K562 (cell line): ENCODE data around the gene MDP1. TPM values are rescaled to one million over a fixed set of nuclear protein-coding genes. Genes with fewer than 3 reads are reported as not detected.

ENCODE experiments used
- ATAC-seq: fragments of 200-7000 bp; cut with Tn5 transposase; 3 replicates; pipeline ENCODE4 v1.9.1; 2020; ENCODE audit warnings: moderate library complexity
- BruUV-seq: library from RNA; stranded (reverse); fragments of 400-500 nt; replicated peaks from 2 replicates; lab custom pipeline; 2021; lab: Mats Ljungman, UMichigan
- CTCF ChIA-PET: fragments of 300-600 bp; formaldehyde crosslinking; extraction: SDS; loops from one replicate; lab custom pipeline; 2021; ENCODE audit warnings: low intra/inter-chr PET ratio; lab: Yijun Ruan, JAX
- POLR2A ChIA-PET: fragments of 300-600, 350-650 bp; sonication (Branson Sonifier 250); formaldehyde crosslinking; extraction: SDS; loops from one replicate; lab custom pipeline; 2021; ENCODE audit warnings: antibody characterized with exemption, inconsistent platforms; lab: Yijun Ruan, JAX
- DNase-seq, 4 experiments: peaks; one replicate each; pipeline versions ENCODE4 v3.0.0 to v3.0.0-alpha.2; 2011 to 2018; ENCODE audit warnings: low spot score in 3 of 4, mixed read lengths in 3 of 4; ENCODE audit errors: extremely low read depth in 1 of 4
- FAIRE-seq: peaks from 2 replicates; lab custom pipeline; 2011; peaks lifted over from hg19 to GRCh38; lab: Jason Lieb, UNC
- H2AFZ ChIP-seq: 2 replicates; pipeline ENCODE4 v1.6.0; 2011; ENCODE audit warnings: low read depth, low read length, control low read depth, inconsistent platforms
- H3K27ac ChIP-seq: fragments of 200-600 bp; 3 replicates; pipeline ENCODE4 v1.8.0; 2011; ENCODE audit warnings: low read depth, mild to moderate bottlenecking, control low read depth, inconsistent platforms, low read length, moderate library complexity, mixed read lengths; ENCODE audit errors: extremely low read depth
- H3K27me3 ChIP-seq, 2 experiments: fragments of 300-600 bp in 1 of 2; 2 replicates in 1 of 2; 3 replicates in 1 of 2; pipeline versions ENCODE4 v1.6.0 to v1.8.0; 2011; ENCODE audit warnings: inconsistent platforms in 2 of 2, low read length in 2 of 2, mild to moderate bottlenecking in 1 of 2, mixed read lengths in 1 of 2, moderate library complexity in 1 of 2; ENCODE audit not compliant: control insufficient read depth in 2 of 2, insufficient read depth in 2 of 2
- H3K36me3 ChIP-seq: fragments of 300-600 bp; 3 replicates; pipeline ENCODE4 v1.8.0; 2011; ENCODE audit warnings: mild to moderate bottlenecking, low read length, inconsistent platforms; ENCODE audit not compliant: control insufficient read depth, insufficient read depth
- H3K4me1 ChIP-seq, 2 experiments: fragments of 200-600 bp in 1 of 2; replicated peaks in 1 of 2; 2 replicates in 1 of 2; 3 replicates in 1 of 2; pipeline versions ENCODE4 v1.5.1 to v1.8.0; 2011; ENCODE audit warnings: inconsistent platforms in 2 of 2, low read length in 2 of 2, mild to moderate bottlenecking in 1 of 2, mixed read lengths in 1 of 2, moderate library complexity in 1 of 2; ENCODE audit not compliant: control insufficient read depth in 2 of 2, insufficient read depth in 2 of 2
- H3K4me2 ChIP-seq: 2 replicates; pipeline ENCODE4 v1.6.1; 2011; ENCODE audit warnings: low read length, control low read depth, inconsistent platforms, mixed read lengths; ENCODE audit not compliant: insufficient read depth
- H3K4me3 ChIP-seq: fragments of 200-600 bp; sonication (generic), shearing (Covaris generic); 2 replicates; pipeline ENCODE4 v1.5.1; 2016; ENCODE audit warnings: control low read depth, inconsistent platforms
- H3K79me2 ChIP-seq: fragments of 200-600 bp; 3 replicates; pipeline ENCODE4 v1.8.0; 2011; ENCODE audit warnings: low read length, inconsistent platforms; ENCODE audit not compliant: control insufficient read depth, insufficient read depth
- H3K9ac ChIP-seq, 2 experiments: 2 replicates each; pipeline versions ENCODE4 v1.6.0 to v1.6.1; 2011; ENCODE audit warnings: low read depth in 2 of 2, low read length in 2 of 2, control low read depth in 1 of 2, inconsistent platforms in 1 of 2, mild to moderate bottlenecking in 1 of 2, mixed read lengths in 1 of 2; ENCODE audit not compliant: insufficient read depth in 1 of 2
- H3K9me1 ChIP-seq: one replicate; pipeline ENCODE4 v1.6.0; 2011; ENCODE audit warnings: inconsistent platforms, mild to moderate bottlenecking, low read length, moderate library complexity; ENCODE audit not compliant: control insufficient read depth, insufficient read depth
- H3K9me3 ChIP-seq: replicated peaks from 2 replicates; pipeline ENCODE4 v1.5.1; 2011; ENCODE audit warnings: low read depth, low read length, inconsistent platforms; ENCODE audit not compliant: control insufficient read depth, insufficient read depth
- H4K20me1 ChIP-seq: replicated peaks from 2 replicates; pipeline ENCODE4 v1.6.1; 2011; ENCODE audit warnings: low read length, inconsistent platforms, mixed read lengths; ENCODE audit not compliant: control insufficient read depth, insufficient read depth
- DPF2 ChIP-seq: fragments of 450-650 bp; IDR thresholded peaks from 2 replicates; pipeline ENCODE4 v1.6.1; 2016
- ID3 ChIP-seq, 2 experiments: fragments of 250-450 bp in 1 of 2; fragments of 450-650 bp in 1 of 2; sonication (Bioruptor Pico) in 1 of 2; IDR thresholded peaks; 2 replicates each; pipeline versions ENCODE4 v1.6.1 to v1.8.0; 2016 to 2021; ENCODE audit warnings: mild to moderate bottlenecking in 2 of 2, moderate library complexity in 2 of 2, missing compliant biosample characterization in 1 of 2, missing genetic modification characterization in 1 of 2
- KHSRP ChIP-seq: fragments of 450-650 bp; IDR thresholded peaks from 2 replicates; pipeline ENCODE4 v1.6.1; 2017
- NR4A1 ChIP-seq, 2 experiments: fragments of 250-450 bp in 1 of 2; fragments of 450-650 bp in 1 of 2; sonication (Bioruptor Pico) in 1 of 2; IDR thresholded peaks; 2 replicates each; pipeline versions ENCODE4 v1.4.0 to v1.6.1; 2016 to 2020; ENCODE audit warnings: mild to moderate bottlenecking in 2 of 2, missing compliant biosample characterization in 1 of 2, missing genetic modification characterization in 1 of 2, moderate library complexity in 1 of 2
- RBFOX2 ChIP-seq: fragments of 200-400 bp; formaldehyde crosslinking; IDR thresholded peaks from 2 replicates; pipeline ENCODE4 v1.6.1; 2017; ENCODE audit warnings: low read depth, mild to moderate bottlenecking, low read length, moderate library complexity
- SLC30A9 ChIP-seq: fragments of 250-450 bp; sonication (Bioruptor Pico); IDR thresholded peaks from 2 replicates; pipeline ENCODE4 v1.8.0; 2022; ENCODE audit warnings: mild to moderate bottlenecking, moderate library complexity
- TARDBP ChIP-seq: fragments of 450-650 bp; IDR thresholded peaks from 2 replicates; pipeline ENCODE4 v1.6.1; 2016
- USF2 ChIP-seq: sonication (generic); formaldehyde crosslinking; IDR thresholded peaks from 2 replicates; pipeline ENCODE4 v1.5.0; 2020; ENCODE audit warnings: missing genetic modification reagents
- WGBS: fragments of 100-300 bp; shearing (Covaris generic); methylation state at CpG from one replicate; pipeline ENCODE4 v1.1.6; 2016; ENCODE audit warnings: low coverage, mixed read lengths; ENCODE audit not compliant: insufficient coverage; ENCODE audit errors: missing lambda C conversion rate; 5-methylcytosine and 5-hydroxymethylcytosine counted together
- in situ Hi-C: fragments of 300-500 bp; cut with MboI; formaldehyde crosslinking; loops from 4 replicates; pipeline ENCODE4 v1.15.0; 2018; ENCODE audit warnings: inconsistent platforms, mixed read lengths
- intact Hi-C: fragments of 100-400 bp; cut with micrococcal nuclease; formaldehyde crosslinking; loops from 2 replicates; pipeline ENCODE4 v1.14.2; 2022
- polyA plus RNA-seq, 8 experiments: library from polyadenylated mRNA; depleted of rRNA in 4 of 8; stranded (reverse) in 5 of 8; unstranded in 3 of 8; fragments of >200 nt; fragmentation: Nextera tagmentation in 2 of 8; fragmentation: Illumina TruSeq in 1 of 8; extraction: Ambion mirVana in 2 of 8; extraction: Trizol in 1 of 8; gene quantifications; 2 replicates each; pipeline versions ENCODE4 v1.2.1 to v1.2.3, GENCODE V29; 2011 to 2014; ENCODE audit warnings: inconsistent platforms in 1 of 8, missing spikeins in 1 of 8
- total RNA-seq, 7 experiments: library from RNA; depleted of rRNA in 6 of 7; stranded (reverse); fragments of >200 nt in 6 of 7; fragmentation: Illumina TruSeq in 2 of 7; extraction: Trizol in 2 of 7; gene quantifications; 2 replicates each; pipeline versions ENCODE4 v1.2.1 to v1.2.3, GENCODE V29; 2011 to 2021; ENCODE audit warnings: low replicate concordance in 1 of 7
- TF ChIP-seq, protein P1 (sequence below): fragments of 450-650 bp; formaldehyde crosslinking; conservative IDR thresholded peaks from 2 replicates; pipeline ENCODE4 v1.4.0; 2022; ENCODE audit warnings: mild to moderate bottlenecking, missing genetic modification characterization
- TF ChIP-seq, protein P2 (sequence below): fragments of 450-650 bp; IDR thresholded peaks from 2 replicates; pipeline ENCODE4 v1.7.1; 2018; ENCODE audit warnings: mild to moderate bottlenecking, low read depth; ENCODE audit not compliant: partially characterized antibody
- TF ChIP-seq, protein P3 (sequence below): sonication (generic); formaldehyde crosslinking; IDR thresholded peaks from 2 replicates; pipeline ENCODE4 v1.8.1; 2023; ENCODE audit warnings: mild to moderate bottlenecking, missing genetic modification reagents

The MDP1 gene
- total and polyA plus RNA-seq, 9 of the 15 experiments (the other 6 are each of a cell fraction or from before 2014, with no cell fraction given), result 2.7 to 29.6 (median 11.0) TPM

DNA sequence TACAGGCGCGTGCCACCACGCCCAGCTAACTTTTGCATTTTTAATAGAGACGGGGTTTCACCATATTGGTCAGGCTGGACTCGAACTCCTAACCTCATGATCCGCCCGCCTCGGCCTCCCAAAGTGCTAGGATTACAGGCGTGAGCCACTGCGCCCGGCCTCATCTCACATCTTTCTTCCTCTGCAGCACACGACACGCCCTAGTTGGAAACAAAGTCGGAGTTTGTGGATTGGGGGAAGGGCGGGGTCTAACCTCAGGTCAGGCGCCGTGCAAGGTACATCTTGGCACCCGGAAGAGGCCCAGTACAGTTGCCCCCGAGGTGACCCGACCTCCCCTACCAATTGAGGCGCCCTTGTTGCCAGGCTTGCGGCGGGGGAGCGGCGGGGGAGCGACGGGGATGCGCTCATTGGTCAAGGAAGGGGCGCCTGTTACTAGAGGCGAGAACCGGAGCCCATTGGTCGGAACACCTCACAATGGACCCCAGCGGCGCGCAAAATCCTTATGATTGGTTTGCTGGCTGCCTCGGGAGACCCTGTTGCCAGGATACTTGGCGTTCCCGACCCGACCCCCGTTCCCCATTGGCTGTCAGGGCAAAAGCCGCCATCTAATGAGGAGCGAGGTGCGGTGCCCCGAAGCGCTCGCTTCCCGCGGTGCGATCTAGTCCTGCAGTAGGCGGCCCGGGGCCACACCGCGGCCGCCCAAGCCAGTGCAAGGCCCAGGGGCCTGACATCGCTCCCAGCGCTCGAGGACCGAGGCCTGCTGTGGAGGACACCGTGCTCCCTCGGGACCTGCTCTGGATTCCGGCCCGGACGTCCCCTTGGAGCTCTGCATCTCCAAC, 44.2 kb downstream of the MDP1 start, which contains the start of gene REC8:
Gene REC8 (plus strand): TSS at position 659 of the 839 bp plus-strand sequence. CDS start 473 bp downstream, outside the sequence.
- in situ Hi-C loops, result no loop called here
- Histone ChIP-seq H4K20me1 (no peaks in the 10 kb centered on the region), H3K27me3 (no peaks in the 10 kb centered on the region), H3K4me1 (no peaks in the 10 kb centered on the region; a peak in 3 of 5 replicates), H3K79me2 (no peaks in the 10 kb centered on the region), H3K9me1 (no peaks in the 10 kb centered on the region), H3K4me2 (no peak within 1 kb of the TSS), H3K4me3 (no peak within 1 kb of the TSS), H2AFZ (no peak within 1 kb of the TSS), H3K27ac (no peak within 1 kb of the TSS), H3K9me3 (no peaks in the 10 kb centered on the region), H3K36me3 (peaks cover 2% of the 10 kb centered on the region; the same call in 1 of the 3 replicates), H3K9ac (no peak within 1 kb of the TSS)
- intact Hi-C loops, result no loop called here
- FAIRE-seq (no peak), ATAC-seq (no peak), DNase-seq (no peak)
- ChIA-PET CTCF (no interaction called here), POLR2A (interaction anchor here (0.5 to 1.2 kb wide), 2 partner anchors 11 to 44 kb away, joined by 3 to 4 read pairs; partner anchors contain the start of genes IRF9 and MDP1)
- TF ChIP-seq, protein P1, sequence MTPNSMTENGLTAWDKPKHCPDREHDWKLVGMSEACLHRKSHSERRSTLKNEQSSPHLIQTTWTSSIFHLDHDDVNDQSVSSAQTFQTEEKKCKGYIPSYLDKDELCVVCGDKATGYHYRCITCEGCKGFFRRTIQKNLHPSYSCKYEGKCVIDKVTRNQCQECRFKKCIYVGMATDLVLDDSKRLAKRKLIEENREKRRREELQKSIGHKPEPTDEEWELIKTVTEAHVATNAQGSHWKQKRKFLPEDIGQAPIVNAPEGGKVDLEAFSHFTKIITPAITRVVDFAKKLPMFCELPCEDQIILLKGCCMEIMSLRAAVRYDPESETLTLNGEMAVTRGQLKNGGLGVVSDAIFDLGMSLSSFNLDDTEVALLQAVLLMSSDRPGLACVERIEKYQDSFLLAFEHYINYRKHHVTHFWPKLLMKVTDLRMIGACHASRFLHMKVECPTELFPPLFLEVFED (CRISPR knock-in tag), result no peak
- no peak for TF ChIP-seq KHSRP
- TF ChIP-seq NR4A1 (CRISPR knock-in tag; IDR thresholded peaks at IDR 0.05), result no peak
- no peak for TF ChIP-seq NR4A1 (tag; IDR thresholded peaks at IDR 0.05)
- no peak for TF ChIP-seq DPF2
- no peak for TF ChIP-seq ID3 (CRISPR knock-in tag; IDR thresholded peaks at IDR 0.05)
- TF ChIP-seq ID3 (tag; IDR thresholded peaks at IDR 0.05), result no peak
- TF ChIP-seq, protein P2, sequence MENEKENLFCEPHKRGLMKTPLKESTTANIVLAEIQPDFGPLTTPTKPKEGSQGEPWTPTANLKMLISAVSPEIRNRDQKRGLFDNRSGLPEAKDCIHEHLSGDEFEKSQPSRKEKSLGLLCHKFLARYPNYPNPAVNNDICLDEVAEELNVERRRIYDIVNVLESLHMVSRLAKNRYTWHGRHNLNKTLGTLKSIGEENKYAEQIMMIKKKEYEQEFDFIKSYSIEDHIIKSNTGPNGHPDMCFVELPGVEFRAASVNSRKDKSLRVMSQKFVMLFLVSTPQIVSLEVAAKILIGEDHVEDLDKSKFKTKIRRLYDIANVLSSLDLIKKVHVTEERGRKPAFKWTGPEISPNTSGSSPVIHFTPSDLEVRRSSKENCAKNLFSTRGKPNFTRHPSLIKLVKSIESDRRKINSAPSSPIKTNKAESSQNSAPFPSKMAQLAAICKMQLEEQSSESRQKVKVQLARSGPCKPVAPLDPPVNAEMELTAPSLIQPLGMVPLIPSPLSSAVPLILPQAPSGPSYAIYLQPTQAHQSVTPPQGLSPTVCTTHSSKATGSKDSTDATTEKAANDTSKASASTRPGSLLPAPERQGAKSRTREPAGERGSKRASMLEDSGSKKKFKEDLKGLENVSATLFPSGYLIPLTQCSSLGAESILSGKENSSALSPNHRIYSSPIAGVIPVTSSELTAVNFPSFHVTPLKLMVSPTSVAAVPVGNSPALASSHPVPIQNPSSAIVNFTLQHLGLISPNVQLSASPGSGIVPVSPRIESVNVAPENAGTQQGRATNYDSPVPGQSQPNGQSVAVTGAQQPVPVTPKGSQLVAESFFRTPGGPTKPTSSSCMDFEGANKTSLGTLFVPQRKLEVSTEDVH, result no peak
- 0 out of 2 replicates have a peak, but pooled peaks have one; percentile 38 for TF ChIP-seq RBFOX2
- TF ChIP-seq SLC30A9, result no peak
- TF ChIP-seq USF2 (CRISPR knock-in tag), result no peak
- TF ChIP-seq, protein P3, sequence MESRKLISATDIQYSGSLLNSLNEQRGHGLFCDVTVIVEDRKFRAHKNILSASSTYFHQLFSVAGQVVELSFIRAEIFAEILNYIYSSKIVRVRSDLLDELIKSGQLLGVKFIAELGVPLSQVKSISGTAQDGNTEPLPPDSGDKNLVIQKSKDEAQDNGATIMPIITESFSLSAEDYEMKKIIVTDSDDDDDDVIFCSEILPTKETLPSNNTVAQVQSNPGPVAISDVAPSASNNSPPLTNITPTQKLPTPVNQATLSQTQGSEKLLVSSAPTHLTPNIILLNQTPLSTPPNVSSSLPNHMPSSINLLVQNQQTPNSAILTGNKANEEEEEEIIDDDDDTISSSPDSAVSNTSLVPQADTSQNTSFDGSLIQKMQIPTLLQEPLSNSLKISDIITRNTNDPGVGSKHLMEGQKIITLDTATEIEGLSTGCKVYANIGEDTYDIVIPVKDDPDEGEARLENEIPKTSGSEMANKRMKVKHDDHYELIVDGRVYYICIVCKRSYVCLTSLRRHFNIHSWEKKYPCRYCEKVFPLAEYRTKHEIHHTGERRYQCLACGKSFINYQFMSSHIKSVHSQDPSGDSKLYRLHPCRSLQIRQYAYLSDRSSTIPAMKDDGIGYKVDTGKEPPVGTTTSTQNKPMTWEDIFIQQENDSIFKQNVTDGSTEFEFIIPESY (CRISPR knock-in tag), result peak; percentile 50; the same call in 1 of the 2 replicates
- no peak for TF ChIP-seq TARDBP
- WGBS, result 78% methylated on average over 20 of the region's 63 CpGs
- no TSS peak for BruUV-seq
